Measurements from ENCODE around the gene RIPPLY2.
"Not testable (repeated sequence)": the region's sequence is repeated elsewhere in the genome, so short reads cannot be mapped to it uniquely, and the experiment has no call there.

The RIPPLY2 gene

GRCh38 chr6:83890520-83890919, 37.4 kb downstream of the RIPPLY2 start:
- no peak for DNase-seq (ENCODE audit: extremely low spot score)
- CTCF ChIA-PET, result interaction anchor here (0.7 kb wide), 1 partner anchor 308 kb away, joined by 4 read pairs; no protein-coding TSS in a partner anchor
- no peak for TF ChIP-seq SUZ12 (IDR thresholded peaks at IDR 0.05)
- TF ChIP-seq CTBP1 (IDR thresholded peaks at IDR 0.05; ENCODE audit: borderline replicate concordance), result no peak
- TF ChIP-seq LEF1 (IDR thresholded peaks at IDR 0.05; ENCODE audit: borderline replicate concordance), result no peak
- no peak for TF ChIP-seq FOXA1 (IDR thresholded peaks at IDR 0.05)
- no peak for TF ChIP-seq ARNT (IDR thresholded peaks at IDR 0.05)
- TF ChIP-seq ZNF384 (IDR thresholded peaks at IDR 0.05), result no peak
- no peak for TF ChIP-seq BHLHE40 (IDR thresholded peaks at IDR 0.05; ENCODE audit: borderline replicate concordance)
- TF ChIP-seq PKNOX1 (IDR thresholded peaks at IDR 0.05), result no peak
- no peak for TF ChIP-seq NFRKB (IDR thresholded peaks at IDR 0.05)
- TF ChIP-seq L3MBTL2 (conservative IDR thresholded peaks at IDR 0.05), result no peak
- POLR2A ChIA-PET, result no interaction called here

- POLR2A ChIA-PET, result no interaction called here
- CTCF ChIA-PET, result no interaction called here
- DNase-seq (ENCODE audit: extremely low spot score), result no peak
- TF ChIP-seq FOXM1 (IDR thresholded peaks at IDR 0.05; ENCODE audit: borderline replicate concordance) (no peak), TARDBP (IDR thresholded peaks at IDR 0.05) (no peak), LEF1 (IDR thresholded peaks at IDR 0.05; ENCODE audit: borderline replicate concordance) (no peak), NFRKB (IDR thresholded peaks at IDR 0.05) (no peak), FOXA1 (IDR thresholded peaks at IDR 0.05) (no peak), HDGF (IDR thresholded peaks at IDR 0.05; ENCODE audit: borderline replicate concordance) (no peak), SUZ12 (IDR thresholded peaks at IDR 0.05) (no peak)
Measured at GRCh38 chr6:83891586-83891985, 38.4 kb downstream of the RIPPLY2 start.

- ChIA-PET POLR2A (interaction anchor here (0.6 kb wide), 1 partner anchor 386 kb away, joined by 3 read pairs; no protein-coding TSS in a partner anchor), CTCF (no interaction called here)
- no peak for TF ChIP-seq HDGF (IDR thresholded peaks at IDR 0.05; ENCODE audit: borderline replicate concordance)
- no peak for TF ChIP-seq PKNOX1 (IDR thresholded peaks at IDR 0.05)
- no peak for TF ChIP-seq NFRKB (IDR thresholded peaks at IDR 0.05)
- no peak for TF ChIP-seq ARNT (IDR thresholded peaks at IDR 0.05)
- TF ChIP-seq BHLHE40 (IDR thresholded peaks at IDR 0.05; ENCODE audit: borderline replicate concordance), result no peak
- TF ChIP-seq SP1 (IDR thresholded peaks at IDR 0.05), result no peak
- no peak for TF ChIP-seq SUZ12 (IDR thresholded peaks at IDR 0.05)
- TF ChIP-seq FOXK2 (IDR thresholded peaks at IDR 0.05), result no peak
- TF ChIP-seq ELF4 (IDR thresholded peaks at IDR 0.05), result no peak
- no peak for TF ChIP-seq L3MBTL2 (conservative IDR thresholded peaks at IDR 0.05)
- no peak for TF ChIP-seq FOXM1 (IDR thresholded peaks at IDR 0.05; ENCODE audit: borderline replicate concordance)
- DNase-seq (ENCODE audit: extremely low spot score), result no peak
Measured at GRCh38 chr6:83893024-83893423, 39.9 kb downstream of the RIPPLY2 start.

GRCh38 chr6:83897094-83897493, 43.9 kb downstream of the RIPPLY2 start:
- CTCF ChIA-PET, result not testable (repeated sequence)

GRCh38 chr6:83901624-83902023, 48.5 kb downstream of the RIPPLY2 start:
- ChIA-PET POLR2A (no interaction called here), CTCF (no interaction called here)
- TF ChIP-seq NFRKB (IDR thresholded peaks at IDR 0.05) (no peak), HDGF (IDR thresholded peaks at IDR 0.05; ENCODE audit: borderline replicate concordance) (no peak), SUZ12 (IDR thresholded peaks at IDR 0.05) (no peak), ARNT (IDR thresholded peaks at IDR 0.05) (no peak), SP1 (IDR thresholded peaks at IDR 0.05) (no peak), TARDBP (IDR thresholded peaks at IDR 0.05) (no peak), PKNOX1 (IDR thresholded peaks at IDR 0.05) (no peak), L3MBTL2 (conservative IDR thresholded peaks at IDR 0.05) (no peak), LEF1 (IDR thresholded peaks at IDR 0.05; ENCODE audit: borderline replicate concordance) (no peak), BHLHE40 (IDR thresholded peaks at IDR 0.05; ENCODE audit: borderline replicate concordance) (no peak), FOXK2 (IDR thresholded peaks at IDR 0.05) (no peak), ZNF384 (IDR thresholded peaks at IDR 0.05) (no peak), ELF4 (IDR thresholded peaks at IDR 0.05) (no peak)
- DNase-seq (ENCODE audit: extremely low spot score), result no peak

More at GRCh38 chr6:83897094-83897493, 43.9 kb downstream of the RIPPLY2 start:
- DNase-seq (ENCODE audit: extremely low spot score); POLR2A ChIA-PET: not testable (repeated sequence)

- POLR2A ChIA-PET, result no interaction called here
- DNase-seq (ENCODE audit: extremely low spot score), result no peak
- no peak for TF ChIP-seq ZNF384 (IDR thresholded peaks at IDR 0.05)
- no peak for TF ChIP-seq L3MBTL2 (conservative IDR thresholded peaks at IDR 0.05)
- TF ChIP-seq FOXA1 (IDR thresholded peaks at IDR 0.05), result no peak
- TF ChIP-seq BHLHE40 (IDR thresholded peaks at IDR 0.05; ENCODE audit: borderline replicate concordance), result no peak
- no peak for TF ChIP-seq HDGF (IDR thresholded peaks at IDR 0.05; ENCODE audit: borderline replicate concordance)
- CTCF ChIA-PET, result no interaction called here
Measured at GRCh38 chr6:83904395-83904794, 51.2 kb downstream of the RIPPLY2 start.

GRCh38 chr6:83905648-83906047, 52.5 kb downstream of the RIPPLY2 start:
- DNase-seq (ENCODE audit: extremely low spot score), result no peak
- ChIA-PET CTCF (no interaction called here), POLR2A (no interaction called here)
- TF ChIP-seq PKNOX1 (IDR thresholded peaks at IDR 0.05) (no peak), ELF4 (IDR thresholded peaks at IDR 0.05) (no peak), ARNT (IDR thresholded peaks at IDR 0.05) (no peak), SP1 (IDR thresholded peaks at IDR 0.05) (no peak)

All from HEK293T (cell line).